Esophagus squamous epithelium (tissue), 4 donors: ENCODE measurements around the gene NPIPA5.
"Not testable (repeated sequence)": the region's sequence is repeated elsewhere in the genome, so short reads cannot be mapped to it uniquely, and the experiment has no call there.

Experiments used
- POLR2A ChIP-seq, 4 donors: fragments of 450-650 bp; IDR thresholded peaks; one replicate each; pipeline ENCODE4 v1.6.1; 2017; ENCODE audit warnings: antibody characterized with exemption in 4 of 4, mild to moderate bottlenecking in 4 of 4, moderate library complexity in 3 of 4
- TF ChIP-seq, protein P1 (sequence below), 6 experiments: fragments of 450-650 bp in 4 of 6; fragments of 200-600 bp in 2 of 6; sonication (generic) in 2 of 6; IDR thresholded peaks; one replicate each; pipeline ENCODE4 v1.5.1; 2016 to 2019; ENCODE audit warnings: antibody characterized with exemption in 6 of 6, mild to moderate bottlenecking in 4 of 6, moderate library complexity in 4 of 6

DNA sequence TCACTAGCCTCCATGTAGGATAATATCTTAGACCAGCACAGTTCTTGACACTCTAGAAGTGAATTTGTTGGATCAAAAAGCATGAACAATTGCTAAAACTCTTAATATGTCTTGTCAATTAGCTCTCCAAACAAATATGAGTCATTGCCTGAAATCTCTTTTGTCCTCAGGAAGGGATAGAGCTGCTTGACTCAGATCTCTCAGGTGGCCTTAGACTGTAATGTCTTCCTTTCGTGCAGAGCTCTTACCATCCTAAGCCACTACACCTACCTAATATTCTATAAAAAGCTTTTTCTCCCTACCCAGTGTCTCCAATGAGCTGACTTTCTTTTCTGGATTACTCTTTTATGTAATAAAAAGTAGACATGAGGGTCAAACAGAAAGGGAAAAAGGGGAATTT, 63.5 kb downstream of the NPIPA5 start:
- TF ChIP-seq, protein P1, sequence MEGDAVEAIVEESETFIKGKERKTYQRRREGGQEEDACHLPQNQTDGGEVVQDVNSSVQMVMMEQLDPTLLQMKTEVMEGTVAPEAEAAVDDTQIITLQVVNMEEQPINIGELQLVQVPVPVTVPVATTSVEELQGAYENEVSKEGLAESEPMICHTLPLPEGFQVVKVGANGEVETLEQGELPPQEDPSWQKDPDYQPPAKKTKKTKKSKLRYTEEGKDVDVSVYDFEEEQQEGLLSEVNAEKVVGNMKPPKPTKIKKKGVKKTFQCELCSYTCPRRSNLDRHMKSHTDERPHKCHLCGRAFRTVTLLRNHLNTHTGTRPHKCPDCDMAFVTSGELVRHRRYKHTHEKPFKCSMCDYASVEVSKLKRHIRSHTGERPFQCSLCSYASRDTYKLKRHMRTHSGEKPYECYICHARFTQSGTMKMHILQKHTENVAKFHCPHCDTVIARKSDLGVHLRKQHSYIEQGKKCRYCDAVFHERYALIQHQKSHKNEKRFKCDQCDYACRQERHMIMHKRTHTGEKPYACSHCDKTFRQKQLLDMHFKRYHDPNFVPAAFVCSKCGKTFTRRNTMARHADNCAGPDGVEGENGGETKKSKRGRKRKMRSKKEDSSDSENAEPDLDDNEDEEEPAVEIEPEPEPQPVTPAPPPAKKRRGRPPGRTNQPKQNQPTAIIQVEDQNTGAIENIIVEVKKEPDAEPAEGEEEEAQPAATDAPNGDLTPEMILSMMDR (IDR thresholded peaks at IDR 0.05): not testable (repeated sequence)
- TF ChIP-seq POLR2A (IDR thresholded peaks at IDR 0.05): not testable (repeated sequence)
